IgD-negative memory B cell (primary cell): ENCODE results near the gene PARK7. TPM values are rescaled to one million over a fixed set of nuclear protein-coding genes. Genes with fewer than 3 reads are reported as not detected.
"Not testable (repeated sequence)": the region's sequence is repeated elsewhere in the genome, so short reads cannot be mapped to it uniquely, and the experiment has no call there.

ENCODE experiments used
- H3K27ac Mint-ChIP-seq, 3 donors: one replicate each; pipeline ENCODE4 v1.8.0; 2020 to 2022; ENCODE audit warnings: mild to moderate bottlenecking in 3 of 3, mixed read lengths in 3 of 3, moderate library complexity in 1 of 3
- H3K27me3 Mint-ChIP-seq: one replicate; pipeline ENCODE4 v1.8.0; 2021; ENCODE audit warnings: mixed read lengths
- H3K36me3 Mint-ChIP-seq: one replicate; pipeline ENCODE4 v1.8.0; 2020; ENCODE audit warnings: mild to moderate bottlenecking, mixed read lengths
- H3K4me1 Mint-ChIP-seq, 3 donors: one replicate each; pipeline ENCODE4 v1.8.0; 2020 to 2022; ENCODE audit warnings: mixed read lengths in 3 of 3, mild to moderate bottlenecking in 1 of 3
- H3K4me3 Mint-ChIP-seq, 4 donors: one replicate each; pipeline ENCODE4 v1.8.0; 2020 to 2022; ENCODE audit warnings: mild to moderate bottlenecking in 4 of 4, mixed read lengths in 4 of 4, moderate library complexity in 3 of 4
- H3K9me3 Mint-ChIP-seq, 3 donors: one replicate each; pipeline ENCODE4 v1.8.0; 2020 to 2021; ENCODE audit warnings: mixed read lengths in 3 of 3, mild to moderate bottlenecking in 1 of 3
- polyA plus RNA-seq: library from polyadenylated mRNA; unstranded; fragments of 300-500 nt; fragmentation: Illumina TruSeq; gene quantifications from one replicate; pipeline ENCODE4 v1.2.3, GENCODE V29; 2021

Gene PARK7
- polyA plus RNA-seq, 1 donor from 2014 or later = 304 TPM

DNA sequence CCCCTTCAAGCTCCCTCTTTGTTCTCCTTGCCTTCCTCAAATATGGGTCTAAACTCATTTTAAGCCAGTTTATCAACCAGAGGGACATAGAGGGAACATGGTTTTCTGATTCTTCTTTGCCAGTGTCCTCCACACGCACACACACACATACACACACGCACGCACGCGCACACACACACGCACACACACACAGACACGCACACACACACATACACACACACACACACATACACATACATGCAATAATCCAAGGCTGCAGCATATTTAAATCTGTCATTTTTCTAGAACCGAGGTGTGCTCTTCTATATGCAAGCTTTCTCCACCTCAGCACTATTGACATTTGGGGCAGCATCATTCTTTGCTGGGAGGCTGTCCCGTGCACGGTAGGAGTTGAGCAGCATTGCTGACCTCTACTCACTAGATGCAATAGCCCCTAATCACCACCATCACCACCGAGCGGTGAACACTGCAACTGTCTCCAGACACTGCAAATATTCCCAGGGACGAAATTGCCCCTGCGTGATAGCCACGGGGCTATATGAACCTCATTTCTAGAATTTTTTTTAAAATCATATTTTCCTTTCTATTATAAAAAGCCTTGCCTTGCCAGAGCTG lies 28.9 kb upstream of the PARK7 start:
- peaks cover 2% of the 10 kb centered on the region for H3K36me3 Mint-ChIP-seq
- H3K27ac Mint-ChIP-seq = no peak overlapping the region
- H3K4me3 Mint-ChIP-seq = no peak overlapping the region
- no peaks in the 10 kb centered on the region for H3K9me3 Mint-ChIP-seq
- peaks cover 16% of the 10 kb centered on the region for H3K27me3 Mint-ChIP-seq
- H3K4me1 Mint-ChIP-seq = peaks cover 0 to 4% (median 0%) of the 10 kb centered on the region in 3 donors

- no peaks in the 10 kb centered on the region for H3K36me3 Mint-ChIP-seq
- no peak overlapping the region for H3K4me3 Mint-ChIP-seq
- H3K27ac Mint-ChIP-seq = no peak overlapping the region
- H3K4me1 Mint-ChIP-seq = peaks cover 9 to 17% (median 17%) of the 10 kb centered on the region in 3 donors
- no peaks in the 10 kb centered on the region for H3K9me3 Mint-ChIP-seq
- H3K27me3 Mint-ChIP-seq = peaks cover 37% of the 10 kb centered on the region
Measured at GRCh38 chr1:7938070-7938469, 23.4 kb upstream of the PARK7 start.

DNA sequence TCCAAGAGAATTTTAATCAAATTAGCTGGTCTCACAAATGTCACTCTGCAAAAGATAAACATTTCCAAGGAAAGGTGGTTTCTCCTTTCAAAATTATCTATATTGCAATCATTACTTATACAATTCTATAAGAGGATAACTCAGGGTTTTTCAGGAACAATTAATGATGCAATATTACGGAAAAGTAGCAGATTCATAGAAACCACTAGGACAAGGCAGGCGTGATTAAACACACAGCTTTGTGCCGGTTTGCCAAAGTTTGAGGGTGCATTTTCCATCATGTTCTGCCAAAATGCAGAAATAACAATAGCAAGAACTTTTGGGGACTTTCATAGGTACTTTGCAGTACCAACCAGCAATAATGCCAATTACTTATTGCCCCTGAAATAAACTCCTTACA lies 21.5 kb upstream of the PARK7 start:
- Mint-ChIP-seq H3K36me3 (no peaks in the 10 kb centered on the region), H3K27me3 (peaks cover 34% of the 10 kb centered on the region), H3K27ac (no peak overlapping the region), H3K4me3 (peak overlapping the region in 1 of 4 donors; percentile 22), H3K9me3 (no peaks in the 10 kb centered on the region), H3K4me1 (peaks cover 9 to 20% (median 18%) of the 10 kb centered on the region in 3 donors)

GRCh38 chr1:7940745-7941436 lies 20.6 kb upstream of the PARK7 start, which contains the start of gene TNFRSF9:
TNFRSF9 (minus strand) TSS chr1:7940839; CDS start chr1:7939994, 845 bp downstream.
- Mint-ChIP-seq H3K4me3 (peak within 1 kb of the TSS; percentile 22 to 90 (median 77)), H3K36me3 (peaks cover 2% of the 10 kb centered on the region), H3K27me3 (peaks cover 32% of the 10 kb centered on the region), H3K27ac (peak within 1 kb of the TSS in 2 of 3 donors; percentile 6 to 81), H3K9me3 (no peaks in the 10 kb centered on the region), H3K4me1 (peaks cover 9 to 20% (median 18%) of the 10 kb centered on the region in 3 donors)

- Mint-ChIP-seq H3K27me3 (peaks cover 32% of the 10 kb centered on the region), H3K4me1 (peaks cover 9 to 20% (median 18%) of the 10 kb centered on the region in 3 donors), H3K36me3 (peaks cover 2% of the 10 kb centered on the region), H3K4me3 (peak overlapping the region; percentile 14 to 90 (median 77)), H3K9me3 (no peaks in the 10 kb centered on the region), H3K27ac (peak overlapping the region in 2 of 3 donors; percentile 6 to 81)
Measured at GRCh38 chr1:7941437-7941793, 20.1 kb upstream of the PARK7 start.

DNA sequence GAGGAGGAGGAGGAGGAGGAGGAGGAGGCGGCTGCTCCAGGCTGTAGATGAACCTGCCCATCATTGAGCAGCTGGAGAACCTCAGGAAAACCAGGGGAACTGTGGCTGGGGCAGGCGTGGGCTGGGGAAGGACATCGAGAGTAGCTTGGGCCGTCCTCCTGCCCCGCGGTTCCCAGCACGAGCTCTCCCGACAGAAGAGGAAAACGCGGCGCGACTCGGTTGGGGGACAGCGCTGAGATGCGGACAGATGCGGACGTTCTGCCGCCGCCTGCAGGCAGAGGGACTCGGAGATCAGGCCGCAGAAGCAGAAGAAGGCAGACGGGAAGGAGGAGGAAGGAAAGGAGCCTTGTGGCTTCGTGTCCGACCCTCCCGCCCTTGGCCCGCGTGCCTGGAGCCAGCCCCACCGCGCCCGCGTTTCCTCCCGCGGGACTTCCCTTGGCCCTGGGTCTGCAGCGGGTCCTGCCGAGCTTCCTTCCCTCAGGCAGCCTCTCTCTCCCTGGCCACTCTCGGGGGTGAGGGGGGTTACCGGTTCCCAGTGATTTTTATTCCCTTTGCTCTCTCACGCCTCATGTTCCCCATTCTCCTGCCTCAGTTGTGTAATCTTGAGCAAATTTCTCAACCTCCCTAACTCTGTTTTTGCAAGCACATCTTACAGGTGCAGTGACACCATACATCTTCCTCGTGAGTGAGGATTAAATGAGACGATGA lies 19.1 kb upstream of the PARK7 start:
- Mint-ChIP-seq H3K4me1 (peaks cover 9 to 20% (median 16%) of the 10 kb centered on the region in 3 donors), H3K27me3 (peaks cover 31% of the 10 kb centered on the region), H3K36me3 (peaks cover 2% of the 10 kb centered on the region), H3K27ac (peak overlapping the region in 1 of 3 donors; percentile 65), H3K9me3 (no peaks in the 10 kb centered on the region), H3K4me3 (peak overlapping the region; percentile 9 to 90 (median 77))

DNA sequence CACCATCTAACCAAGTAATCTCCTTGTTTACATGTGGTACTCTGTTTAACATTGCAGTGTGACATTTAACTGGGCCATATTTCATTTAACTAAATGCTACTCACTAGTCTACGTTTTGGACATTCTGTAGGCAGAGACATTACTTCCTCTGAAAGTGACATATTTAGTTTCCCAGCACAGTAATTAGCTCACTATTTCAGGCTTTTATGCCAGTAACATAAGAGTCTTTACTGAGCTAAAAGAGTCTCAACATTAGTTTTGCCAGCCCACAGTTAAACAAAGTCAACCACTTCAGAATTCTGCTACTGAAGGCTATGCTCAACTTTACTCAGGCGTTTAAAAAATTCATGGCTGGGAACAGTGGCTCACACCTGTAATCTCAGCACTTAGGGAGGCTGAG lies 18.3 kb upstream of the PARK7 start:
- H3K4me3 Mint-ChIP-seq = peak overlapping the region in 2 of 4 donors; percentile 9 to 87
- no peak overlapping the region for H3K27ac Mint-ChIP-seq
- H3K27me3 Mint-ChIP-seq = peaks cover 26% of the 10 kb centered on the region
- H3K4me1 Mint-ChIP-seq = peaks cover 9 to 20% (median 16%) of the 10 kb centered on the region in 3 donors
- H3K9me3 Mint-ChIP-seq = no peaks in the 10 kb centered on the region
- peaks cover 2% of the 10 kb centered on the region for H3K36me3 Mint-ChIP-seq

DNA sequence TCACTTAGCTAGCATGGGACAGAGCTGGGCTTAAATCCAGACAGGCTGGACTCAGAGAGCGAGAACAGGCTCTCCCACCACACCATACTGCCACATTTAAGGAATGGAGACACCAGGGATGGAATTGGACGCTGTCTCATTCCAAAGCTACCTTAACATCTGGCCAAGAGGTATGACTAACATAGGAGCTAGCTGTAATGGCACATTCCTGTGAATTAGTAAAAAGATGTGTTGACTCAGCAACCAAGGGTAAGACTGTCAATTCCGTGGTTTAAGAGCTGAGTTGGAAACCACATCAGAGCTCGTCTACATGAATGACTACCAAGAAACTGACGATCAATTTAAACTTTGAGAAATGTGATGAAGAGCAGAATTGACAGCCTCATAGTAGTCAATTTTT lies 12.6 kb upstream of the PARK7 start:
- peaks cover 2% of the 10 kb centered on the region for H3K36me3 Mint-ChIP-seq
- peak overlapping the region in 1 of 4 donors; percentile 29 for H3K4me3 Mint-ChIP-seq
- peak overlapping the region in 1 of 3 donors; percentile 48 for H3K27ac Mint-ChIP-seq
- H3K4me1 Mint-ChIP-seq = peaks cover 2 to 6% (median 5%) of the 10 kb centered on the region in 3 donors
- H3K27me3 Mint-ChIP-seq = peaks cover 3% of the 10 kb centered on the region
- no peaks in the 10 kb centered on the region for H3K9me3 Mint-ChIP-seq

GRCh38 chr1:7952791-7953190 lies 8.7 kb upstream of the PARK7 start:
- not testable (repeated sequence) for H3K4me3 Mint-ChIP-seq, H3K27ac Mint-ChIP-seq, H3K36me3 Mint-ChIP-seq, H3K9me3 Mint-ChIP-seq, H3K27me3 Mint-ChIP-seq
- H3K4me1 Mint-ChIP-seq = peaks cover 7 to 18% (median 13%) of the 10 kb centered on the region in 3 donors

GRCh38 chr1:7953850-7954609 lies 7.5 kb upstream of the PARK7 start:
- peaks cover 3% of the 10 kb centered on the region for H3K36me3 Mint-ChIP-seq
- H3K27me3 Mint-ChIP-seq = peaks cover 3% of the 10 kb centered on the region
- H3K9me3 Mint-ChIP-seq = no peaks in the 10 kb centered on the region
- H3K4me1 Mint-ChIP-seq = peaks cover 8 to 18% (median 13%) of the 10 kb centered on the region in 3 donors
- peak overlapping the region; percentile 95 to 97 (median 95) for H3K27ac Mint-ChIP-seq
- peak overlapping the region; percentile 89 to 96 (median 94) for H3K4me3 Mint-ChIP-seq

- H3K4me1 Mint-ChIP-seq = peaks cover 10 to 18% (median 13%) of the 10 kb centered on the region in 3 donors
- H3K9me3 Mint-ChIP-seq = no peaks in the 10 kb centered on the region
- peaks cover 3% of the 10 kb centered on the region for H3K36me3 Mint-ChIP-seq
- peak overlapping the region; percentile 95 to 97 (median 95) for H3K27ac Mint-ChIP-seq
- peaks cover 3% of the 10 kb centered on the region for H3K27me3 Mint-ChIP-seq
- peak overlapping the region; percentile 89 to 96 (median 94) for H3K4me3 Mint-ChIP-seq
Measured at GRCh38 chr1:7954683-7955082, 6.8 kb upstream of the PARK7 start.

- peak overlapping the region in 1 of 4 donors; percentile 91 for H3K4me3 Mint-ChIP-seq
- H3K4me1 Mint-ChIP-seq = peaks cover 19 to 30% (median 21%) of the 10 kb centered on the region in 3 donors
- H3K36me3 Mint-ChIP-seq = peaks cover 3% of the 10 kb centered on the region
- H3K9me3 Mint-ChIP-seq = no peaks in the 10 kb centered on the region
- H3K27me3 Mint-ChIP-seq = no peaks in the 10 kb centered on the region
- peak overlapping the region in 1 of 3 donors; percentile 39 for H3K27ac Mint-ChIP-seq
Measured at GRCh38 chr1:7956218-7957032, 5.1 kb upstream of the PARK7 start.

DNA sequence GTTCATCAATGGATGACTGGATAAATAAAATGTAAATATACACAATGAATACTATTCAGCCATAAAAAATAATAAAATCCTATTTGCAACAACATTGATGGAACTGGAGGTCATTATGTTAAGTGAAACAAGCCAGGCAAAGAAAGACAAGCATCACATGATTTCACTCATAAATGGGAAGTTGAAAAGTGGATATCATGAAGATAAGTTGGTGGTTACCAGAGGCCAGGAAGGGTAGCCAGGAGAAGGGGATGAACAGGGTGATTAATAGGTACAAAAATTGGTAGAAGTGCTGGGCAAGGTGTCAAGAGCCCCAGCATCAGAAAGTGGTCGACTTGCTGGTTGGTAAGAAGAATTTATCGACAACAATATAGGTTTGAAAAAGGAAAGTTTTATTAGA lies 1.3 kb upstream of the PARK7 start:
- Mint-ChIP-seq H3K4me1 (peaks cover 23 to 31% (median 27%) of the 10 kb centered on the region in 3 donors), H3K36me3 (peaks cover 5% of the 10 kb centered on the region)

DNA sequence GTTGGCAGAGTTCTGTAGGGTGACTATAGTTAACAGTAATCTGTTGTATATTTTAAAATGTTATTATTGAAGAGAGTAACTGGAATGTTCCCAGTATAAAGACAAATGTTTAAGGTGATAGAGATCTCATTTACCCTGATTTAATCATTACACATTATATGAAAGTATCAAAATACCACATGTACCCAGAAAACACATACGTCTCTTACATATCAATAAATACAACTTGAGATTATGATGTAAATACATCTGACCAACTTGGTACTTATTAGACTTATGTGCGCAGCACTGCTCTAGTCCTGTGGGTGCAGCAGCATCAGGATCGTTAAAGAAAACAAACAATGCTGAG lies 670 bp upstream of the PARK7 start:
- no peaks in the 10 kb centered on the region for H3K9me3 Mint-ChIP-seq
- peak overlapping the region; percentile 92 to 99 (median 98) for H3K4me3 Mint-ChIP-seq
- peaks cover 5% of the 10 kb centered on the region for H3K36me3 Mint-ChIP-seq
- H3K4me1 Mint-ChIP-seq = peaks cover 20 to 34% (median 27%) of the 10 kb centered on the region in 3 donors
- peak overlapping the region; percentile 96 to 99 (median 98) for H3K27ac Mint-ChIP-seq
- H3K27me3 Mint-ChIP-seq = no peaks in the 10 kb centered on the region

More for the DNA sequence above, 1.3 kb upstream of the PARK7 start:
- H3K27me3 Mint-ChIP-seq = no peaks in the 10 kb centered on the region
- H3K9me3 Mint-ChIP-seq = no peaks in the 10 kb centered on the region
- H3K4me3 Mint-ChIP-seq = peak overlapping the region; percentile 74 to 99 (median 98)
- peak overlapping the region; percentile 46 to 99 (median 91) for H3K27ac Mint-ChIP-seq
